Inflammatory macrophage treated with lipopolysaccharide for 4 hours (primary cell): ENCODE measurements around the gene HCFC1.

Experiments
- DNase-seq: peaks from one replicate; pipeline ENCODE4 v3.0.0-alpha.2; 2020

Gene HCFC1

DNA sequence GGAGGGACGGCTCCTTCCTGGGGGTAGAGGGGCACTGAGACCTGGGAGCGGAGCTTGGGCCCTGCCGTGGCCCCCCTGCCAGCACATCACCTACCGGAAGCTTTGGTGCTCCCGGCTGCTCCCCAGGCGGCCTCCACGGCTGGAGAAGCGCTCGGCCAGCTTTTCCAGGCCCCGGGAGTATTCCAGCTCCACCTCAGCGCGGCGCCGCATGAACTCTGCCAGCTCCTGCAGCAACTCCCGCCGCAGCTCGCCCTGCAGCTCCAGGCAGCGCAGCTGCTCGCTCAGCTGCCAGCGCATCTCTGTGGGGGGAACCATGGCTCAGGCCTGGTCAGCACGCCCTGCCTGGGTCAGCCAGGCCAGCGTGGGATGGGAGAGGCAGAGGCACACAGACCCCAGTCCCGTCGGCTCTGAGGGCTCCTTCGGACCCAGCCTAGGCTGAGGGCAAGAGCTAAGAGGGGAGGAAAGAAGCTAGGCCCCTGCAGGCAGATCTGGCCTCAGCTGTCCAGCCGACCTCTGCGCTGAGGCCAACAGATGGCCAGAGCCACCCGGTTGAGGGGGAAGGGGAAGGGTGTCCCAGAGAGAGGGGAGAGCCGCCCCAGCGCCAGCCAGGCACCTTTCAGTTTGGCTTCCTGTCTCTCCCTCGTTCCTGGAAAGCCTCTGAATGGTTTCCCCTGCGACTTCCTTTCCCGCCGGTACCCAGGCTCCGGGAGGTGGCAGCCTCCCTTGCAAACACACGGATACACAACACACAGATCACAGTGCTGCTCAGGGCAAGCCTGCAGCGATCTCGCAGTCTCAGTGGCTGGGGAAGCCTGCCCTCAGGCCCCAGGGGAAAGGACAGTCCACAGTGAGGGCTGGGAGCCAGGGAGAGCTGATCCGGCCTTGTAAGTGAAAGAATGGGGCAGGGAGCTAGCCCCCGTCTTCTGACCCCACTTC lies 49.8 kb downstream of the HCFC1 start:
- no peak for DNase-seq

DNA sequence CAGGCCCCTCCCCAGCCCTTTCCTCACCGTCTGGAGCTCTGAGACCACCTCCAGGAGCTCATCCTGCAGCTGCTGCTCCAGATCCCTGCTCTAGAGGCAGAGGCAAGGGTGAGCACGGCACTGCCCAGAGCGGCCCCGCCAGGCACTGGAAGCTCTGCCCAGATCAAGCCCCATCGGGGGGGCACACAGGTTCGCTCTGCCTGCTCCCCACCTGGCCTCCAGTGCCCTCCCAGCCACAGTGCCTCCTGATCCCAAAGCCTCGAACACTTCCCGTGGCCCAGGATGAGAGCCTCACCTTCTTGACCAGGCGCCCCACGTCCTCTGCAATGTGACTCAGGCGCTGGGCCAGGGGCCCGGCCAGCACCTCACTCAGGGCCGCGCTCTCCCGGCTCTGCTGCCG lies 50.5 kb downstream of the HCFC1 start:
- DNase-seq: no peak

DNA sequence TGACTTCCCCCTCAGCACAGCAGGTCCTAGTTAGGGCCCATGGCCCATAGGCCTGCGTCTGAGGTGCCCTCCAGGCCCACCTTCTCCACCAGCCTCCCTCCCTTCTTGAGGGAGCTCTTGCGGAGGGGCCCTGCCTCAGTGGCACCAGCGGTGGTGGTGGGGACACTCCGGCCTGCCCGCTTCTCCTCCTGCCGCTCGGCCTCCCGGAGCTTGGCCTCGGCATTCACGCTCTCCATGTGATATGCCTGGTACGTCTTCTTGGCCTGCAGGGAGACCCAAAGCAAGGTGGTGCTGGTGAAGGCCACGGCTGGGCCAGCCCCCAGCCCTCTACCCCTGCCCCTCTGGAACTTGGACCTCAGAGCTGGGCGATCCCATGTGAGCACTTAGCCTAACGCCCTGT lies 51.1 kb downstream of the HCFC1 start:
- no peak for DNase-seq

DNA sequence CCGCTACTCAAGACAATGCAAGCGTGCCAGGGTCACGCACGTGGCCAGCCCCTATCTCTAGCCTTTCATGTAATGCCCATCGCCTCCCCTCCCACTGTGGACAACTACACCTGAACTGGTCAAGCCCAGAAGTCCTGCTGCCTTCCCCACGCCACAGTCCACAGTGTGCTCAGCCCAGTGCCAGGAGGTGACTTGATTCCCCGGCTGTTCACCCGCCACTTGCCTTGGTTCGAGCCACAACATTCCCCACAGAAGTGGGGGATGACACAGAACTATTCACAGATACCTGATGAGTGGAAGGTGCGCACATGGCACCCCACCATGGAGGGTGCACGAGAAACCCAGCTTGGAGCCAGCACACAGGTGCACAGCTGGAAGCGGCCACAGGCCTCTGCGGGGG lies 52.3 kb downstream of the HCFC1 start:
- DNase-seq: no peak

DNA sequence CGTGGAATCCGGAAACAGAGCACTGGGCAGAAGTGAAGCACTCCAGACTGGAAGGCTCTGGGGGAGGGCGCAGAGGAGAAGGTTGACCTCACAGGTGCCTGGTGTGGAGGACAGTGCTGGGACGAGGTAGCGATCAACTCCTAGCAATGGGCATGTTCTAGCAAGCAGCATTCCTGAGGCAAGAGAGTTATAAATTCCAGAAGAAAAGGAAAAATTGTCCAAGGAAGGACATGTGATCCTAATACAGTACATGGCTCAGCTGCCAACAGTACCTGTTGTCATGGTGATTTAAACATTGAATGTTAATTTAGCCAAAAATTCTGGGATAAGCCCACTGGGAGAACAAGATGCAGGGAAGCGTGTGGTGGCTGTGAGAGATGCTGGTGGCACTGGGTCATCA lies 53.7 kb downstream of the HCFC1 start:
- DNase-seq: no peak

DNA sequence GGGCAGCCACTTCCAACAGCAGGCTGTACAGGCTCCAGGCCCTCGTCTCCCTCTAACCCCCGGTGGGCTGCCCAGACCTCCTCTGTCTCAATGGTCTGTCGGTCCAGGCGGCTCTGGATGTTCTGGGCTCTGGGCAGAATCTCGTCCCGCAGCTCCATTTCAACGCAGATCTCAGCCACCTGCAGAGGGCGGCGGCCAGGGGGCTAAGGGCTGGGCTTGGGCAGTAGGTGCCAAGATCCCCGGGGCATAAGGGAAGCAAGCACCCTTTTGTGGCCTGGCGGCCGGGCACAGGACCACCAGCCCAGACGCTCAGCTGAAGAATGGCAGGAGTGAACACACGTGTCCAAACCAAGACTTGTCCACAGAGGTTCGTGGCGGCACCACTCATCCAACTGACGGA lies 57.9 kb downstream of the HCFC1 start:
- DNase-seq: no peak

DNA sequence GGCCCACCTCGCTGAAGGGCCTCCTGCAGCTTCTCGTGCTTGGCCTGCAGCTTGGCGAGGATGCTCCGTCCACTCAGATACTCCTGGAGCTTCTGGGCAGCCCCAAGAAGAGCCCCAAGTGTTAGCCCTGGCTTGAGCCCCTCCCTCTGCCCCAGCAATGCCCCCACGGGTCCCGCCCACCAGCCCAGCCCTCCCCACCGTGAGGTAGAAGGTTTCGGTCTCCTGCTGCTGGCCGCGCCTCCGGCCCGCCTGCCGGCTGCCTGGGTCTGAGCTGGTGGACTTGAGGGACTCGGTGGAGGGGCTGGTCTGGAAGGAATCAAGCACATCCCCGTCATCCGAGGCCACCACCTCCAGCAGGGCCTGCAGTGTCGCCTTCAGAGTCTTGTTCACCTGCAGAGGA lies 58.4 kb downstream of the HCFC1 start:
- no peak for DNase-seq

DNA sequence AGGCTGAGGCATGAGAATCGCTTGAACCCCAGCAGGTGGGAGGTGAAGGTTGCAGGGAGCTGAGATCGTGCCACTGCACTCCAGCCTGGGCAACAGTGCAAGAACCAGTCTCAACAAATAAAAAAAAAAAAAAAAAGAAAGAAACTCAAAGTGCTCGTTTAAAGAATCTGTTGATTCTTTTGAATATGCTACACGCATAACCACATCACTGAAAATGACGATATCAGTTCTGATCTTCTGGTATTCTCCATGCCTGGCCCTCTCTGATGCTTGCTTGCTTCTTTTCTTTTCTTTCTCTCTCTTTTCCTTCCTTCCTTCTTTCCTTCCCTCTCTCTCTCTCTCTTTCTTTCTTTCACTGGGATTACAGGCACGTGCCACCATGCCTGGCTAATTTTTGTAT lies 59.8 kb downstream of the HCFC1 start:
- DNase-seq: no peak

DNA sequence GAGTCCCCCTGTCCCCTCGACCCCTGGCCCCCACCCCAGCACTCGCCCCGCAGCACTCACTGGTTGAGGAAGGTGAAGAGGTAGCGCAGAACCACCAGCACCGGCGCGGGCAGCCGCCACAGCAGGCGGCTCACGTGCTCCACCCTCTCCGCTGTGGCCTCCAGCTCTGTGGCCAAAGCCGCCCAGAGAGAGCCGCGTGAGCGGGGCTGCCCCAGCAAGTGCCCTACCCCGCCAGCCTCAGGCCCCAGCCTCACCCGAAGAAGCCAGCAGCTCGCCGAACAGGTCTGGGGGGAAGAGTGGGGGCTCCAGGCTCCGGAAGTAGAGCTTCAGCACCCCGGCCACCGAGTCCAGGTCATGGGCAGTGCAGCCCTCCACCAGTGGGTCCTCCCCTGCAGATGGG lies 61.2 kb downstream of the HCFC1 start:
- no peak for DNase-seq

DNA sequence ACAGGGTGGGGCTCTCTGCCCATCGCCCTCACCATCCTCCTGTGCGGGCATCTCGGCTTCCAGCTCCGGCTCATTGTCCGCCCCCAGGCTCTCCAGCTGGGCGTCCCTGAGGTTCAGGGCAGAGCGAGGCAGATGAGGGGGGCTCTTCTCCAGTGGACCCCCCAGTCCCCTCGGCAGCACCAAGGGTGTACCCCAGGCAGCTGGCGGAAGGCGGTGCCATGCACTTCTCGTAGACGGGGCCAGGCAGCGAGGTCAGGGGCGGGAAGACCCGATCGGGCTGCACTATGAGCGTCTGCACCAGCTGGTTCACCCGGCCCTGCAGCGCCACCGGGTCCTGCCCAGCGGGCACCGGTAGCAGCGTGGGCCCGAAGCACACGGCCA lies 61.6 kb downstream of the HCFC1 start:
- DNase-seq: no peak

DNA sequence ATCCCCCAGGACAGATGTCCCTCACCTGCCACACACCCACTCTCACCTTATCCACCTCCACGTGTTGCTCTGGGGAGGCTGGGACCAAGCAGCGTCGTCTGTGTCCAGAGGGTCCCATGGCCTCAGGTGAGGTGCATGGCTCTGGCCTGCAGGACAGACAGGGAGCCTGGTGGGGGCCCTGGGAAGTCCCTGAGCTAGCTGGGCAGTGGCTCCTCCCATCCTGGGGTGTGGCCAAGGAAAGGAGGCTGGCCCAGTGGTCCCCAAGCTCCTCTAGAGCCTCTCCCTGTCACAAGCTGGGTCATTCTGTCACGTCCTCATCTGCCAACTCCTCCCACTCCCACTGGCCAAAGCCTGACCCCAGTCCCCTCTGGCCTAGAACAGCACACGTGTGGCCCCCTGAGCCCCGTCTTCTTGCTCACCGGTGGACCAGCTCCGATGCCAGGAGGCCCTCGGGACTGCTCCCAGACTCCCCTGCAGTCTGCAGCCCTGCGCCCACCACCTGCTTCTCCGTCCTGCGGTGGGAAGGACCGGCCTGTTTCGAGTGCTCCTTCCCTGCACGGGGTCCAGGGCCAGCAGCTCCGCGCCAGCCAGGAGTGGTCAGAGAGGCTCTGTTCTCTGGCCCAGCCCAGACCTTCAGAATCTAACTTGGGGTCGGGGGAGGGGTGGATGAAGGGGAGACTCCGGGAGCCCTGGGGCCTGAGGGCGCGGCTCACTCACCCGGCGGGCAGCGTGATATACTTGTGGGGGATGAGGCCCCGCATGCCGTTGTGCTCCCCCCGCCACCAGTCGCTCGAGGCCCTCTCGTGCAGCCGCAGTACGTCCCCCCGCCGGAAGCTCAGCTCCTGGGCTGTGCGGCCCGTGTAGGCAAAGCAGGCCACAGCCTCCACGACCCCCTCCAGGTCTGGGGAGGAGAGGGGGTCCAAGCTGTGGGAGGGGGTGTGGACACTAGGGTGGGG lies 62.3 kb downstream of the HCFC1 start:
- DNase-seq: no peak

DNA sequence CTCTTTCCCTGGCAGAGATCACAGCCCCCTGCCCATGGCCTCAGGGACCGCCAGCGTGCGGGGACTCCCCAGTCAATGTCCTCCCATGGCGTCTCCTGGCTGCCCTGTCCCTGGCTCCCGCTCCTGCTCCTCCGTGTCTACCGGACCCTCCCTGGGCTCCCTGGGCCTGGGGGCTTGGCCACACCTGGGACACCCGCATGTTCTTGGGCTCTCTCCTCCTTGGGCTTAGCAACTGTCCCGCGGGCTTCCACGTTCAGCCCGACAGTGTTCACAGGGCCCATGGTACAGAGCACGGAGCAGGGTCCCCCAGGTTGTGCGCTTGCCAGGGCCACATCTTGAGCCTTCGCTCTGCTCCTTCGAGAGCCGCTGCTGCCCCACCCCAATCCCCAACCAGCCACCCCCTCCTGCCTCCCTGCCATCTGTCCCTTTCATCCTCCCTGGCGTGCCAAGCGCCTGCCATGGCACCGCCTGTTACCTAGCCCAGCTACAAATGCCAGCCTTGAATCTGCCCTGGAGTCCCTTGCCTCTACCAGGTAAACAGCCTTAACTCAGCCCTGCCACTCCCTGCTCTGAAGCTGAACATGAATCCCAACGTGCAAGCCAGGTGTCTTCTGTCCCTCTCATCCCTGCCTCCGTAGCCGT lies 63.3 kb downstream of the HCFC1 start:
- no peak for DNase-seq

DNA sequence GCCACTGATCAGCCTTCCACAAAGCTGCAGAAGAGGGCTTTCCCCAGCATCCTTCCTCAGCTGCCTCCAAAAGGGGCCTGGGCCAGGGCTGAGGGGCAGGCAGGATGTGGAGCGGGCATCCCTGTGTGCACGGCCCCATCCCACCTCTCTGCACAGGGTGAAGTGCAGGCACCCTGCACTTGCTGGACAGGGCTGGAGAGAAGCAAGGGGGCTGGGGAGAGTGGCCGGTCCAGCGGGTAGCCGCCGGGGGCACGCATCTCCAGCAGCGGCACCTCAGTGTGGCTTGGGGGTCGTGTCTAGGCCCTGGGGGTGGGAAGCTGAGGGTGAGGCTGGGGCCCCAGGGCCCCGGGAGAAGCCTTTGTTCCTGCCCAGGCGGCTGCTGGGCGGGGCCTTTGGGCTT lies 64.2 kb downstream of the HCFC1 start:
- DNase-seq: no peak

DNA sequence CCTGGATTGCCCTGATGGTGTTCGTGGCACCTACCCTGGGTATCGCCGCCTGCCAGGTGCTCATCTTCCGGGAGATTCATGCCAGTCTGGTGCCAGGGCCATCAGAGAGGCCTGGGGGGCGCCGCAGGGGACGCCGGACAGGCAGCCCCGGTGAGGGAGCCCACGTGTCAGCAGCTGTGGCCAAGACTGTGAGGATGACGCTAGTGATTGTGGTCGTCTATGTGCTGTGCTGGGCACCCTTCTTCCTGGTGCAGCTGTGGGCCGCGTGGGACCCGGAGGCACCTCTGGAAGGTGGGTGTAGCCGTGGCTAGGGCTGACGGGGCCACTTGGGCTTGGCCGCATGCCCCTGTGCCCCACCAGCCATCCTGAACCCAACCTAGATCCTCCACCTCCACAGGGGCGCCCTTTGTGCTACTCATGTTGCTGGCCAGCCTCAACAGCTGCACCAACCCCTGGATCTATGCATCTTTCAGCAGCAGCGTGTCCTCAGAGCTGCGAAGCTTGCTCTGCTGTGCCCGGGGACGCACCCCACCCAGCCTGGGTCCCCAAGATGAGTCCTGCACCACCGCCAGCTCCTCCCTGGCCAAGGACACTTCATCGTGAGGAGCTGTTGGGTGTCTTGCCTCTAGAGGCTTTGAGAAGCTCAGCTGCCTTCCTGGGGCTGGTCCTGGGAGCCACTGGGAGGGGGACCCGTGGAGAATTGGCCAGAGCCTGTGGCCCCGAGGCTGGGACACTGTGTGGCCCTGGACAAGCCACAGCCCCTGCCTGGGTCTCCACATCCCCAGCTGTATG lies 65.3 kb downstream of the HCFC1 start:
- DNase-seq: no peak

DNA sequence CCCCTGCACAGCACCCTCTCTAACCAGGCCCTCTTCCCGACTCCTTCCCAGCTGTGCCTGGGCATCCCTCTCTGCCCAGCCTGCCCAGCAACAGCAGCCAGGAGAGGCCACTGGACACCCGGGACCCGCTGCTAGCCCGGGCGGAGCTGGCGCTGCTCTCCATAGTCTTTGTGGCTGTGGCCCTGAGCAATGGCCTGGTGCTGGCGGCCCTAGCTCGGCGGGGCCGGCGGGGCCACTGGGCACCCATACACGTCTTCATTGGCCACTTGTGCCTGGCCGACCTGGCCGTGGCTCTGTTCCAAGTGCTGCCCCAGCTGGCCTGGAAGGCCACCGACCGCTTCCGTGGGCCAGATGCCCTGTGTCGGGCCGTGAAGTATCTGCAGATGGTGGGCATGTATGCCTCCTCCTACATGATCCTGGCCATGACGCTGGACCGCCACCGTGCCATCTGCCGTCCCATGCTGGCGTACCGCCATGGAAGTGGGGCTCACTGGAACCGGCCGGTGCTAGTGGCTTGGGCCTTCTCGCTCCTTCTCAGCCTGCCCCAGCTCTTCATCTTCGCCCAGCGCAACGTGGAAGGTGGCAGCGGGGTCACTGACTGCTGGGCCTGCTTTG lies 66.0 kb downstream of the HCFC1 start:
- DNase-seq: no peak

DNA sequence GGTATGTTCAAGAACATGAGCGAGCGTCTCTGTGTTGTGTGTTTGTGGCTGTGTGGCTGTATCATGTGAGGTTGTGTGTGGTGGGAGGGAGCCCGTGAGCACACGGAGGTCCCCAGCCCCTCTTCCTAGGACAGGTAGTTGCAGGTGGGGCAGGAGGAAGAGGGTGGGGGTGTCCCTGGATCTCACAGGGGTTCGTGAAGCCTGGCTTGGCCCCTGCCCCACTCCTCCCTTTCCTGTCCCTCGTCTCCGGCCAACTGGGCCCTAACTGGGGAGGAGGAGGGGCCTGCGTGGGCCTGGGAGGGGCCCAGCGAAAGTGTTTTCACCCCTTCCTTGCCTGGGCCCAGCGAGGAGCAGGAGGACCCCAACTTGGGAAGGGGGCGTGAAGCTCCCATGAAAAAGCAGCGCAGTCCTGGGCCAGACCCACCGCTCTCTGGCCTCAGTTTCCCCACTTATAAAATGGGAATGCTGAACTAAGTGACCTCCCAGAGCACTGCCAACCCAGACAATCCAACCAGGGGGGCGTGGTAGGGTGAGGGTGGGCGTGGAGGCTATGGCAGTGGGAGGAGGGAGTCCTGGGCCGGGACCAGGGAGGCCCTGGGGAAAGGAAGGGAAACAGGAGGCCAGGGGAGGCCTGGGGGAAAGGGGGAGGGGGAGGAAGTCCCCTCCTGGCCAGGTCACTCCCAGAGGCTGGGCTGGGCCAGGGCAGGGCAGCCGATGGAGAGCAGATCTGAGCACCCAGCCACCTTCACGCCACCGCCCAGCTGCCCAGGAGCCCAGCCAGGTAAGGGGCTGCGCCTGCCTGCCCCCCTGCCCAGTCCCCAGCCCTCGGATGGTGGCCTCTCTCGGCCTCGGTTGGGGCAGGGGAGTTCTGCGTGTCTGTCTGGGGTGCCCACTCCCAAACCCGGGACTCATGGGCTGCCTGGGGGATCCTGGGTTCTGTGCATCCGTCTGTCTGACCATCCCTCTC lies 67.3 kb downstream of the HCFC1 start, which contains the start of gene AVPR2:
AVPR2 (plus strand) TSS at position 683 of the 967 bp plus-strand sequence. CDS start 473 bp downstream, outside the sequence.
- DNase-seq: no peak

DNA sequence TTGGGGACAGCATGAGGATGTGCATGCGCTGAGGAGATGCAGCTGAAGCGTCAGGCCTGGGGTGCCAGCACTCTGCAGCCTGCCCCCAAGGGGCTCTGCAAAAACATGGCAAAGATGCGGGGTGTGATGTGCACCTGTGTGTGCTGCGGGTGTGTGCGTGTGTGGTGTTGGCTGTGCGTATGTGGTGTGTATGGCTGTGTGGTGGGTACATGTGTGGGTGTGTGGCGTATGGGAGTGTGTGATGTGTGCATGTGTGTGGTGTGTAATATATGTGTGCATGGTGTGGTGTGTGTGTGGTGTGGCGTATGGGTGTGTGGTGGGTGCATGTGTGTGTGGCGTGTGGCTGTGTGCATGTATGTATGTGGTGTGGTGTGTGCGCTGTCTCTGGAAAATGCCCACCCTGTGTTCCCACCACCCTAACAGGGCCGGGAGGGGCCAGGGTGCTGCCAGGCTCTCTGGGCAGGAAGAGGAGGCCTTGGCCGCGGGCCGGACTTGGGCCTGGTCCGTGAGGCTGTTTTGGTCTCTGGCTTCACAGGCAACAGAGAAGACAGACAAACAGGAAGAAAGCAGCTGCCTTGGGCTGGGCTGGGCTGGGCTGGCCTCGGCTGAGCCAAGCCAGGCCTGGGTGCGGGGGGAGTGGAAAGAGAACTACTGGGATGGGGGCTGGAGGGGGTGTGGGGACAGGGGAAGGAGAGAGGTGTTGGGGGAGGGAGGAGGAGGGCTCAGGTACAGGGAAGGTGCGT lies 68.2 kb downstream of the HCFC1 start:
- DNase-seq: no peak

DNA sequence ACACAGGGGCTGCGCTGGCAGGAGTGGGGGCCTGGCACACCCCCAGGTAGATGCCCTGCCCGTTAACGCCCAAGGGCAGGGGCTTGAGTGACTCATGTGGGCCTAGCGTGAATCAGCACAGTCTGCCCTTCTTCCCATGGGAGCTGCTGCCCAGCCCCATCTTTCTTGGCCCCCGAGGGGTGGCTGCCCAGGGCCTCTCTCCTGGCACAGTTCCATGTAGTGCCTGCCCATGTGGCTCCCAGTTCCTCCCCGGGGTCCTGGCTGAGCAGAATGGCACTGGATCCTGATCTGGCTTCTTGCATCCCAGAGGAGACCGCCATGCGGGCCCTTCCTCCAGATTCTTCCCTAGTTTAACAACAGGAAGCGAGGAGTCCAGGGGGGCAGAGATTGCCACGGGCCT lies 69.2 kb downstream of the HCFC1 start:
- DNase-seq: no peak

DNA sequence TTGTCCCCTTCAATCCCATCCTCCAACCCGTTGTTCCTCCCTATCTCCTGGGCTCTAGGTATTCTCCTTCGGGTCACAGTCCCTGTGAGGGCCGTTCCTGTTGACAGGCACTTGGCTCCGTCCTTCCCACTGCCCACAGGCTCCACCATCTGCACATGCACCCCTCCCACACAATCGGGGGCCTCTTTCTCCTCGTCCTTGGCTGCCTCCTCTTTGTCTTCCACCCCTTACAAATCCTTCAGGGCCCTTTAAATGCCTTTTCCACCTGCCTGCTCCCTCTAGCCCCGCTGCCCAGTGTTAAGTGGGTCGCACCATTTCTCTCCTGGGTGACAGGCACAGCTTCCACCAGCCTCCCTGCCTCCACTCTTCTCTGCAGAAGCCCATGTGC lies 69.9 kb downstream of the HCFC1 start:
- DNase-seq: no peak
